IgD-negative memory B cell (primary cell): ENCODE results near the gene DUSP5. TPM values are rescaled to one million over a fixed set of nuclear protein-coding genes. Genes with fewer than 3 reads are reported as not detected.
"Not testable (repeated sequence)": the region's sequence is repeated elsewhere in the genome, so short reads cannot be mapped to it uniquely, and the experiment has no call there.

ENCODE experiments used
- H3K27ac Mint-ChIP-seq, 3 donors: one replicate each; pipeline ENCODE4 v1.8.0; 2020 to 2022; ENCODE audit warnings: mild to moderate bottlenecking in 3 of 3, mixed read lengths in 3 of 3, moderate library complexity in 1 of 3
- H3K27me3 Mint-ChIP-seq: one replicate; pipeline ENCODE4 v1.8.0; 2021; ENCODE audit warnings: mixed read lengths
- H3K36me3 Mint-ChIP-seq: one replicate; pipeline ENCODE4 v1.8.0; 2020; ENCODE audit warnings: mild to moderate bottlenecking, mixed read lengths
- H3K4me1 Mint-ChIP-seq, 3 donors: one replicate each; pipeline ENCODE4 v1.8.0; 2020 to 2022; ENCODE audit warnings: mixed read lengths in 3 of 3, mild to moderate bottlenecking in 1 of 3
- H3K4me3 Mint-ChIP-seq, 4 donors: one replicate each; pipeline ENCODE4 v1.8.0; 2020 to 2022; ENCODE audit warnings: mild to moderate bottlenecking in 4 of 4, mixed read lengths in 4 of 4, moderate library complexity in 3 of 4
- H3K9me3 Mint-ChIP-seq, 3 donors: one replicate each; pipeline ENCODE4 v1.8.0; 2020 to 2021; ENCODE audit warnings: mixed read lengths in 3 of 3, mild to moderate bottlenecking in 1 of 3
- polyA plus RNA-seq: library from polyadenylated mRNA; unstranded; fragments of 300-500 nt; fragmentation: Illumina TruSeq; gene quantifications from one replicate; pipeline ENCODE4 v1.2.3, GENCODE V29; 2021

DUSP5 gene
- polyA plus RNA-seq, 1 donor from 2014 or later: 3.7 TPM

GRCh38 chr10:110512461-110513187 is 14.9 kb downstream of the DUSP5 start:
- Mint-ChIP-seq H3K4me1 (peaks cover 0 to 4% (median 0%) of the 10 kb centered on the region in 3 donors), H3K9me3 (peaks cover 0 to 2% (median 0%) of the 10 kb centered on the region in 3 donors), H3K4me3 (no peak overlapping the region), H3K27me3 (no peaks in the 10 kb centered on the region), H3K27ac (no peak overlapping the region), H3K36me3 (peaks cover 7% of the 10 kb centered on the region)

GRCh38 chr10:110513949-110514348 is 16.2 kb downstream of the DUSP5 start:
- Mint-ChIP-seq H3K36me3 (peaks cover 5% of the 10 kb centered on the region), H3K9me3 (peaks cover 0 to 2% (median 0%) of the 10 kb centered on the region in 3 donors), H3K27ac (peak overlapping the region in 1 of 3 donors; percentile 57)

GRCh38 chr10:110514848-110515247 is 17.1 kb downstream of the DUSP5 start:
- Mint-ChIP-seq H3K27me3 (no peaks in the 10 kb centered on the region), H3K4me3 (no peak overlapping the region), H3K27ac (no peak overlapping the region), H3K4me1 (peaks cover 0 to 4% (median 0%) of the 10 kb centered on the region in 3 donors), H3K36me3 (peaks cover 5% of the 10 kb centered on the region), H3K9me3 (peaks cover 0 to 2% (median 0%) of the 10 kb centered on the region in 3 donors)

More at GRCh38 chr10:110513949-110514348, 16.2 kb downstream of the DUSP5 start:
- no peaks in the 10 kb centered on the region for H3K27me3 Mint-ChIP-seq
- H3K4me1 Mint-ChIP-seq: peaks cover 0 to 4% (median 0%) of the 10 kb centered on the region in 3 donors
- H3K4me3 Mint-ChIP-seq: no peak overlapping the region

- H3K36me3 Mint-ChIP-seq: peaks cover 3% of the 10 kb centered on the region
- H3K27me3 Mint-ChIP-seq: no peaks in the 10 kb centered on the region
- peaks cover 0 to 2% (median 0%) of the 10 kb centered on the region in 3 donors for H3K9me3 Mint-ChIP-seq
- H3K4me3 Mint-ChIP-seq: no peak overlapping the region
- no peak overlapping the region for H3K27ac Mint-ChIP-seq
- H3K4me1 Mint-ChIP-seq: no peaks in the 10 kb centered on the region
These were observed 19.2 kb downstream of the DUSP5 start for GRCh38 chr10:110516815-110517492.

DNA sequence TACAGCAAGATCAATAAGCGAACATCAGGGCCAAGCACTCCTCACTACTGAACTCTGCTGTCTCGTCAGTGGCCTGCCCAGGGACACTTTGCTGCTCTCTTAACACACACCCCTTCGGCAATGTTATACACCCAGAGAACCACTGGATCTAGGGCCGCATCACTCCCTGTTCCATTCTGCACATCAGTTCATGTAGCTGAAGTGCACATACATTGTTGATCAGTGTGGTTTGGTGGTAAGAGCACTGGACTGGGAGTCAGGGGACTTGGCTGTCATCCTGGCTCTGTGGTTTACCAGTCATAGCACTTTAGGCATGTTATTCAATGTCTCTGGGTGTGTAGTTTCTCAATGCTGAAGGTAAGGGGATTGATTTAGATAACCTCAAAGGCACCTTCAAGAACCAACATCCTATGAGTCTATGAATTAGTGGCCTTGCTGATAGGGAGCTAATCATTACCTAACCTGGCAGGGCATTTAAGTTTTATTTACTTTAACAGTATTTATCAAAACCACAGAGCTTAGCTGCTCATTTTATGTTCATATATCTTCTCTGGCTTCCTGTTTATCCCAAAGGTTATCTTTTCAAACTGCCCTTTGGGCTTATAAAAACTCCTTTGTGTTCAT is 24.8 kb downstream of the DUSP5 start:
- Mint-ChIP-seq H3K4me1 (peaks cover 0 to 2% (median 1%) of the 10 kb centered on the region in 3 donors), H3K9me3 (no peaks in the 10 kb centered on the region), H3K36me3 (no peaks in the 10 kb centered on the region), H3K27ac (no peak overlapping the region), H3K4me3 (no peak overlapping the region), H3K27me3 (peaks cover 2% of the 10 kb centered on the region)

DNA sequence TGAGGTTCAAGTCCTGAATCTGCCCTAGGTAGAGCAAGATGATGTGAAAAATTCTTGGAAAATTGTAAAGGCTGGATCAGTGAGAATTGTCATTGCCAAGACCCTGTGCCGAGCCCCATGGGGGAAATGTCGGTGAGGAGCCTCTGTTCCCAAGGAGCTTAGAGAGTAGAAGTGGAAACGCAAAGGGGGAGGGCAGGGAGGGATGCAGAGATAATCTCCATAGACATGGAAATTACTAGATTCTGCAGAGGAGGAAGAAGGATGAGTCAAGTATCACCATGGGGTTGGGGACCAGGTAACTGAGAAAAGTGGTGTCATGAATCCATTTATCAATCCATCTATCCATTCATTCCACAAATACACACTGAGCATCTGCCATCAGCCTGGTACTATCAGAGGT is 26.0 kb downstream of the DUSP5 start:
- Mint-ChIP-seq H3K4me3 (no peak overlapping the region), H3K4me1 (peaks cover 2 to 6% (median 4%) of the 10 kb centered on the region in 3 donors)

GRCh38 chr10:110524179-110524858 is 26.6 kb downstream of the DUSP5 start:
- Mint-ChIP-seq H3K4me1 (peaks cover 6 to 10% (median 9%) of the 10 kb centered on the region in 3 donors), H3K27me3 (peaks cover 5% of the 10 kb centered on the region), H3K4me3 (no peak overlapping the region), H3K27ac (no peak overlapping the region), H3K36me3 (no peaks in the 10 kb centered on the region), H3K9me3 (no peaks in the 10 kb centered on the region)

More for the DNA sequence above, 26.0 kb downstream of the DUSP5 start:
- peaks cover 3% of the 10 kb centered on the region for H3K27me3 Mint-ChIP-seq
- H3K36me3 Mint-ChIP-seq: no peaks in the 10 kb centered on the region
- no peaks in the 10 kb centered on the region for H3K9me3 Mint-ChIP-seq
- no peak overlapping the region for H3K27ac Mint-ChIP-seq

GRCh38 chr10:110524859-110525232 is 27.1 kb downstream of the DUSP5 start:
- peaks cover 9% of the 10 kb centered on the region for H3K27me3 Mint-ChIP-seq
- H3K9me3 Mint-ChIP-seq: no peaks in the 10 kb centered on the region
- H3K27ac Mint-ChIP-seq: no peak overlapping the region
- H3K36me3 Mint-ChIP-seq: no peaks in the 10 kb centered on the region
- H3K4me3 Mint-ChIP-seq: no peak overlapping the region
- H3K4me1 Mint-ChIP-seq: peaks cover 8 to 12% (median 10%) of the 10 kb centered on the region in 3 donors

DNA sequence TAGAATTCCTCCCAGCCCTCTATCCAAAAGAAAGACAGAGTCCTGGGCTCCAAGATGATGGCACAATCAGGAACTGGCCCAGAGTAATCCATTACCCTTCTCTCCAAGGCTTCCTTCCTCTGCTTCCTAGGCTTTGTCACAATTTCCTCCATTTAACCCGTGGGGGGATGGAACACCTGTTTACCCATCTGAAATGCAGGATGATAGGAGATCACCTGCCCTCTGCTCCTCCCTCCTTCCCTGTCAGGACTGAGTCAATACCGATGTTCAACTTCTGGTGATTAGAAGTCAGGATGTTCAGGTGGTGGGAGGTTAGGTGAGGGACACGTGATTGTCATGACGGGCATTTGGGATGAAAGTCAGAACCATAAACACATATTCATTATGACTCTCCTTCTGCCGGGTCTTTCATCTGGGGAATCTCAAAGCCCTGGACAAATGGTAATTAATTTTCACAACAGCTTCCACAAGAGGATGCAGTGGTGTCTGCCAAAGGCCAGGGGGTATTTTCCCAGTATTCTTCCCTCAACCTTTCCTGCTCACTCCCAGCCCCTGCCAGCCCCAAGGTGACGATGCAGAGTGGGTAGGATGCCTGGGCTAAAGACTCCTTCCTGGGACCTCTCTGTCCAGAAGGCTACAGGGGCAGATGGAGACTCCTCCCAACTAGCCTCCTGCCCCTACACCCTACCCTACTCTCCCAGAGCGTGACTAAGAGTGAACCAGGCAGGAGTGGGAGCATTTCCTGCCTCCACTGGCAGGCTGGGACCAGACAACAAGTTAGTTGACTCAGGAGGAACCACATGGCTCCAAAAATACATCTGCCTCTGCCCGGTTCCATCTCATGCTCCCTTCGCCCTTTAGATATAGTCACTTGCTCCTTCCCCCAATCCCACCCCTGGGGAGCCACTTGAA is 27.9 kb downstream of the DUSP5 start:
- H3K27ac Mint-ChIP-seq: no peak overlapping the region
- peaks cover 8 to 12% (median 10%) of the 10 kb centered on the region in 3 donors for H3K4me1 Mint-ChIP-seq
- H3K27me3 Mint-ChIP-seq: peaks cover 9% of the 10 kb centered on the region
- H3K4me3 Mint-ChIP-seq: peak overlapping the region in 1 of 4 donors; percentile 54
- H3K36me3 Mint-ChIP-seq: no peaks in the 10 kb centered on the region
- H3K9me3 Mint-ChIP-seq: no peaks in the 10 kb centered on the region

GRCh38 chr10:110527731-110528171 is 30.0 kb downstream of the DUSP5 start:
- H3K9me3 Mint-ChIP-seq: no peaks in the 10 kb centered on the region
- no peak overlapping the region for H3K4me3 Mint-ChIP-seq
- peaks cover 13% of the 10 kb centered on the region for H3K27me3 Mint-ChIP-seq
- H3K36me3 Mint-ChIP-seq: no peaks in the 10 kb centered on the region
- no peak overlapping the region for H3K27ac Mint-ChIP-seq
- peaks cover 8 to 14% (median 12%) of the 10 kb centered on the region in 3 donors for H3K4me1 Mint-ChIP-seq

GRCh38 chr10:110528224-110528996 is 30.7 kb downstream of the DUSP5 start:
- H3K27me3 Mint-ChIP-seq: peaks cover 13% of the 10 kb centered on the region
- peak overlapping the region in 1 of 3 donors; percentile 73 for H3K27ac Mint-ChIP-seq
- H3K9me3 Mint-ChIP-seq: no peaks in the 10 kb centered on the region
- H3K4me3 Mint-ChIP-seq: peak overlapping the region in 1 of 4 donors; percentile 41
- H3K36me3 Mint-ChIP-seq: no peaks in the 10 kb centered on the region
- H3K4me1 Mint-ChIP-seq: peaks cover 8 to 14% (median 12%) of the 10 kb centered on the region in 3 donors

- Mint-ChIP-seq H3K4me3 (peak overlapping the region in 2 of 4 donors; percentile 12 to 41), H3K27me3 (peaks cover 13% of the 10 kb centered on the region), H3K4me1 (peaks cover 8 to 14% (median 12%) of the 10 kb centered on the region in 3 donors), H3K27ac (peak overlapping the region in 1 of 3 donors; percentile 73)
- not testable (repeated sequence) for H3K36me3 Mint-ChIP-seq, H3K9me3 Mint-ChIP-seq
These were observed 31.4 kb downstream of the DUSP5 start for GRCh38 chr10:110528997-110529524.

GRCh38 chr10:110529596-110530011 is 31.9 kb downstream of the DUSP5 start:
- Mint-ChIP-seq H3K9me3 (no peaks in the 10 kb centered on the region), H3K4me1 (peaks cover 10 to 14% (median 14%) of the 10 kb centered on the region in 3 donors), H3K27ac (no peak overlapping the region), H3K4me3 (peak overlapping the region in 2 of 4 donors; percentile 30 to 79), H3K27me3 (peaks cover 12% of the 10 kb centered on the region), H3K36me3 (no peaks in the 10 kb centered on the region)
